ENCODE measurements around the gene OR13J1.

- no peak for TF ChIP-seq POLR2A (IDR thresholded peaks at IDR 0.05)
- TF ChIP-seq CTCF (IDR thresholded peaks at IDR 0.05): no peak
- TF ChIP-seq EP300 (IDR thresholded peaks at IDR 0.05): no peak
Observed at GRCh38 chr9:35835766-35836165, 34.4 kb downstream of the OR13J1 start.
